OCI-LY3 (cell line): Measurements from ENCODE around the gene TUB.

ENCODE experiments used
- EZH2phosphoT487 ChIP-seq: fragments of 200-600 bp; shearing (Covaris generic); IDR thresholded peaks from 2 replicates; pipeline ENCODE4 v1.6.1; 2018; ENCODE audit warnings: antibody characterized with exemption, mixed run types, low read depth
- TF ChIP-seq, protein P1 (sequence below): fragments of 200-600, 300-600 bp; sonication (generic); IDR thresholded peaks from 2 replicates; pipeline ENCODE4 v1.5.1; 2014; ENCODE audit warnings: antibody characterized with exemption, low read length, low read depth

DNA sequence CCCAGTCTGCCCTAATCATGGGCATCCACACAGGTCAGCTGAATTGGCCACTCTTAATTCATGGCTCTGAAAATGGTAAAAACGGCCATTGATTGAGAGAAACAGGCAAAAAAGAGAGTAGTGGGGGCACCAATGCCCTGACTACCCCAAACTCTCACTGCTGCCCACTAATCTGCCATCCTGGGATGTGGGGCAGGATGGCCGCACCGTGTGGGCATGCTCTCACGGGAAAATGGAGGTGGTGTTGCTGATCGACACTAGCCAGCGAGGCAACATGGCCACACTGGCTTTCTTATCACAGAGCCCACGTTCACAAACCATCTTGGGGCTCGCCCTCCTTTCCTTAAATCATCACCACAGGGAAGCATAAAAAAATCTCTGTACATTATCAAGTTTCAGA lies 11.2 kb upstream of the TUB start:
- TF ChIP-seq, protein P1, sequence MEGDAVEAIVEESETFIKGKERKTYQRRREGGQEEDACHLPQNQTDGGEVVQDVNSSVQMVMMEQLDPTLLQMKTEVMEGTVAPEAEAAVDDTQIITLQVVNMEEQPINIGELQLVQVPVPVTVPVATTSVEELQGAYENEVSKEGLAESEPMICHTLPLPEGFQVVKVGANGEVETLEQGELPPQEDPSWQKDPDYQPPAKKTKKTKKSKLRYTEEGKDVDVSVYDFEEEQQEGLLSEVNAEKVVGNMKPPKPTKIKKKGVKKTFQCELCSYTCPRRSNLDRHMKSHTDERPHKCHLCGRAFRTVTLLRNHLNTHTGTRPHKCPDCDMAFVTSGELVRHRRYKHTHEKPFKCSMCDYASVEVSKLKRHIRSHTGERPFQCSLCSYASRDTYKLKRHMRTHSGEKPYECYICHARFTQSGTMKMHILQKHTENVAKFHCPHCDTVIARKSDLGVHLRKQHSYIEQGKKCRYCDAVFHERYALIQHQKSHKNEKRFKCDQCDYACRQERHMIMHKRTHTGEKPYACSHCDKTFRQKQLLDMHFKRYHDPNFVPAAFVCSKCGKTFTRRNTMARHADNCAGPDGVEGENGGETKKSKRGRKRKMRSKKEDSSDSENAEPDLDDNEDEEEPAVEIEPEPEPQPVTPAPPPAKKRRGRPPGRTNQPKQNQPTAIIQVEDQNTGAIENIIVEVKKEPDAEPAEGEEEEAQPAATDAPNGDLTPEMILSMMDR, result no peak
- TF ChIP-seq EZH2phosphoT487, result no peak
